KMS-11 (cell line): ENCODE data around the gene ELK3.

Source experiments
- H2AFZ ChIP-seq: fragments of 200-600 bp; sonication (generic); 2 replicates; pipeline ENCODE4 v1.6.1; 2016; ENCODE audit warnings: antibody characterized with exemption, mixed run types, low read depth
- H3K27ac ChIP-seq: fragments of 200-600 bp; sonication (generic); 2 replicates; pipeline ENCODE4 v1.6.1; 2016; ENCODE audit warnings: mild to moderate bottlenecking, mixed run types
- H3K27me3 ChIP-seq: fragments of 200-600 bp; sonication (generic); 2 replicates; pipeline ENCODE4 v1.6.1; 2017; ENCODE audit warnings: mild to moderate bottlenecking, low read depth, mixed run types, moderate library complexity; ENCODE audit not compliant: insufficient read depth
- H3K36me3 ChIP-seq: fragments of 200-600 bp; sonication (generic); 2 replicates; pipeline ENCODE4 v1.6.1; 2017; ENCODE audit warnings: mild to moderate bottlenecking, mixed run types; ENCODE audit not compliant: insufficient read depth
- H3K4me1 ChIP-seq: fragments of 200-600 bp; sonication (generic); 2 replicates; pipeline ENCODE4 v1.6.1; 2016; ENCODE audit warnings: mild to moderate bottlenecking, low read depth, mixed run types; ENCODE audit not compliant: poor library complexity, severe bottlenecking
- H3K4me2 ChIP-seq: fragments of 200-600 bp; sonication (generic); 2 replicates; pipeline ENCODE4 v1.7.0; 2016; ENCODE audit warnings: mild to moderate bottlenecking, mixed run types
- H3K4me3 ChIP-seq: fragments of 200-600 bp; sonication (generic); IDR thresholded peaks from 2 replicates; pipeline ENCODE4 v1.6.1; 2017; ENCODE audit warnings: low read depth, low read length, mixed read lengths; ENCODE audit not compliant: insufficient read depth
- H3K79me2 ChIP-seq: fragments of 200-600 bp; sonication (generic); 2 replicates; pipeline ENCODE4 v1.6.1; 2016; ENCODE audit warnings: low read depth, mixed run types; ENCODE audit not compliant: insufficient read depth
- H3K9ac ChIP-seq: fragments of 200-600 bp; sonication (generic); 2 replicates; pipeline ENCODE4 v1.6.1; 2016; ENCODE audit warnings: mild to moderate bottlenecking, mixed run types
- H4K20me1 ChIP-seq: fragments of 200-600 bp; sonication (generic); 2 replicates; pipeline ENCODE4 v1.6.1; 2016; ENCODE audit warnings: mild to moderate bottlenecking, mixed run types; ENCODE audit not compliant: insufficient read depth
- CTCF ChIP-seq: fragments of 200-600 bp; sonication (generic); conservative IDR thresholded peaks from 2 replicates; pipeline ENCODE4 v1.6.1; 2017; ENCODE audit warnings: low read depth, mild to moderate bottlenecking, antibody characterized with exemption, low read length, moderate library complexity, mixed read lengths

Gene ELK3

GRCh38 chr12:96204381-96204780 lies 10.2 kb downstream of the ELK3 start:
- Histone ChIP-seq H3K9ac (no peak overlapping the region), H3K4me1 (peaks cover 55% of the 10 kb centered on the region), H2AFZ (no peak overlapping the region), H3K4me3 (no peak overlapping the region), H4K20me1 (peaks cover 9% of the 10 kb centered on the region), H3K4me2 (no peak overlapping the region), H3K27ac (no peak overlapping the region), H3K36me3 (no peaks in the 10 kb centered on the region), H3K27me3 (no peaks in the 10 kb centered on the region), H3K79me2 (peaks cover 100% of the 10 kb centered on the region)
- no peak for TF ChIP-seq CTCF

GRCh38 chr12:96205908-96206307 lies 11.7 kb downstream of the ELK3 start:
- H3K27me3 ChIP-seq = no peaks in the 10 kb centered on the region
- H3K4me3 ChIP-seq = no peak overlapping the region
- H3K27ac ChIP-seq = no peak overlapping the region
- no peaks in the 10 kb centered on the region for H3K36me3 ChIP-seq
- no peak overlapping the region for H3K4me2 ChIP-seq
- peaks cover 56% of the 10 kb centered on the region for H3K4me1 ChIP-seq
- H3K79me2 ChIP-seq = peaks cover 100% of the 10 kb centered on the region
- H3K9ac ChIP-seq = no peak overlapping the region
- no peak overlapping the region for H2AFZ ChIP-seq
- peaks cover 9% of the 10 kb centered on the region; the same call in 1 of the 2 replicates for H4K20me1 ChIP-seq
- TF ChIP-seq CTCF = no peak

- no peak for TF ChIP-seq CTCF
- Histone ChIP-seq H4K20me1 (peaks cover 9% of the 10 kb centered on the region; the same call in 1 of the 2 replicates), H3K4me1 (peaks cover 60% of the 10 kb centered on the region), H3K79me2 (peaks cover 99% of the 10 kb centered on the region), H3K27me3 (no peaks in the 10 kb centered on the region), H3K27ac (no peak overlapping the region), H3K36me3 (no peaks in the 10 kb centered on the region), H2AFZ (no peak overlapping the region), H3K4me2 (no peak overlapping the region), H3K9ac (no peak overlapping the region), H3K4me3 (no peak overlapping the region)
Measured at GRCh38 chr12:96206936-96207662, 12.9 kb downstream of the ELK3 start.

- Histone ChIP-seq H3K27ac (no peak overlapping the region), H4K20me1 (peaks cover 9% of the 10 kb centered on the region; the same call in 1 of the 2 replicates), H3K4me1 (peaks cover 72% of the 10 kb centered on the region), H3K27me3 (no peaks in the 10 kb centered on the region), H3K9ac (no peak overlapping the region), H3K4me3 (no peak overlapping the region), H3K4me2 (no peak overlapping the region), H3K79me2 (peaks cover 99% of the 10 kb centered on the region), H3K36me3 (no peaks in the 10 kb centered on the region), H2AFZ (no peak overlapping the region)
- no peak for TF ChIP-seq CTCF
Measured at GRCh38 chr12:96208346-96208745, 14.2 kb downstream of the ELK3 start.
